Spleen (tissue), 7 donors: ENCODE results near the gene STKLD1.

ENCODE experiments used
- CTCF ChIP-seq, 11 experiments: fragments of 200-600 bp in 7 of 11; fragments of 450-650 bp in 4 of 11; sonication (generic) in 4 of 11; IDR thresholded peaks in 8 of 11; conservative IDR thresholded peaks in 3 of 11; 1 replicate in 7 of 11; 2 replicates in 4 of 11; pipeline versions ENCODE4 v1.4.0 to v1.8.0; 2016 to 2021; ENCODE audit warnings: antibody characterized with exemption in 11 of 11, inconsistent platforms in 4 of 11, mild to moderate bottlenecking in 1 of 11
- POLR2A ChIP-seq, 3 donors: fragments of 450-650 bp; IDR thresholded peaks; one replicate each; pipeline ENCODE4 v1.5.1; 2017; ENCODE audit warnings: antibody characterized with exemption in 3 of 3, mild to moderate bottlenecking in 1 of 3
- POLR2AphosphoS5 ChIP-seq, 3 donors: sonication (generic); formaldehyde crosslinking; IDR thresholded peaks; one replicate each; pipeline ENCODE4 v1.5.1; 2017; ENCODE audit warnings: antibody characterized with exemption in 3 of 3
- donor health status: DM: no; HTN: no; CAD: no; lungs with moderate emphysema.
- donor health status: DM: no; HTN: no; CAD: no.
- donor health status: DM: no; HTN: no; CAD: no.

GRCh38 chr9:133342570-133342969 is 33.6 kb upstream of the STKLD1 start:
- TF ChIP-seq CTCF (IDR thresholded peaks at IDR 0.05 in 8 of 11, conservative IDR thresholded peaks at IDR 0.05 in 3 of 11) (no peak), POLR2A (IDR thresholded peaks at IDR 0.05) (no peak), POLR2AphosphoS5 (IDR thresholded peaks at IDR 0.05) (no peak)
